Heart right ventricle (tissue), 16 donors: ENCODE data around the gene DLL4. TPM values are rescaled to one million over a fixed set of nuclear protein-coding genes. Genes with fewer than 3 reads are reported as not detected.

Experiments
- ATAC-seq, 8 donors: fragments of 200-7000 bp; cut with Tn5 transposase; one replicate each; pipeline ENCODE4 v1.9.1; 2020; ENCODE audit warnings: mild to moderate bottlenecking in 8 of 8, moderate library complexity in 8 of 8, moderate number of reproducible peaks in 1 of 8
- DNase-seq, 2 donors: peaks; one replicate each; pipeline ENCODE4 v3.0.0-alpha.2; 2020
- H3K27ac ChIP-seq, 10 donors: fragments of 200-600 bp; sonication (generic) in 2 of 10; one replicate each; pipeline versions ENCODE4 v1.5.0 to v1.8.0; 2020 to 2022; ENCODE audit warnings: mild to moderate bottlenecking in 3 of 10
- H3K27me3 ChIP-seq, 7 donors: fragments of 200-600 bp; one replicate each; pipeline ENCODE4 v1.8.0; 2021 to 2022; ENCODE audit warnings: mild to moderate bottlenecking in 2 of 7
- H3K36me3 ChIP-seq, 9 donors: fragments of 200-600 bp; sonication (generic) in 1 of 9; one replicate each; pipeline versions ENCODE4 v1.5.0 to v1.8.0; 2020 to 2022; ENCODE audit warnings: mild to moderate bottlenecking in 2 of 9
- H3K4me1 ChIP-seq, 9 donors: fragments of 200-600 bp; sonication (generic) in 1 of 9; one replicate each; pipeline versions ENCODE4 v1.5.0 to v1.8.0; 2020 to 2022; ENCODE audit warnings: mild to moderate bottlenecking in 4 of 9
- H3K4me3 ChIP-seq, 10 donors: fragments of 200-600 bp; sonication (generic) in 2 of 10; one replicate each; pipeline versions ENCODE4 v1.5.0 to v1.8.0; 2020 to 2022; ENCODE audit warnings: mild to moderate bottlenecking in 7 of 10, moderate library complexity in 2 of 10
- H3K9me3 ChIP-seq, 11 donors: fragments of 200-600 bp in 10 of 11; sonication (generic) in 2 of 11; one replicate each; pipeline versions ENCODE4 v1.5.0 to v1.8.0; 2013 to 2022; ENCODE audit warnings: mild to moderate bottlenecking in 2 of 11, control low read depth in 1 of 11, moderate library complexity in 1 of 11
- WGBS, 2 donors: extraction: QIAGEN DNeasy Blood & Tissue Kit; methylation state at CpG; one replicate each; pipeline ENCODE4 v1.1.7; 2013; ENCODE audit warnings: inconsistent platforms in 1 of 2; 5-methylcytosine and 5-hydroxymethylcytosine counted together
- intact Hi-C, 10 donors: fragments of 100-400 bp; cut with DNase I; formaldehyde crosslinking; loops; one replicate each; pipeline versions ENCODE4 v1.11.1 to v1.14.2; 2022
- polyA plus RNA-seq, 2 donors: library from polyadenylated mRNA; stranded (reverse); fragments of 200-250 nt; gene quantifications; one replicate each; pipeline ENCODE4 v1.2.3, GENCODE V29; 2013
- total RNA-seq, 10 donors: library from RNA; stranded (reverse); fragmentation: NEBNext Ultra II Directional in 3 of 10; extraction: Animal tissue kit (Norgen Biotek cat#: 25700) in 3 of 10; gene quantifications; one replicate each; pipeline versions ENCODE4 v1.2.1 to v1.2.4, GENCODE V29; 2021 to 2023
- TF ChIP-seq, protein P1 (sequence below), 9 donors: fragments of 200-600 bp; sonication (generic) in 2 of 9; IDR thresholded peaks; one replicate each; pipeline versions ENCODE4 v1.5.0 to v1.8.0; 2021 to 2022; ENCODE audit warnings: antibody characterized with exemption in 9 of 9, mild to moderate bottlenecking in 5 of 9, moderate library complexity in 1 of 9
- donor health status: Arrhythmogenic right ventricular cardiomyopathy.
- donor health status: ischemic (EF 13 %, LVEDD 7.1; RV severe dilation, severe dysfunction).
- donor health status: healthy with polysubstance abuse.
- donor health status: DM: no; HTN: yes; CAD: no.
- donor health status: DM: no; HTN: no; CAD: no.
- donor health status: ischemic (EF 25% LVEDD 6.9; RV normal size, moderate dysfunction).
- donor health status: ischemic (EF 25% LVEDD 5.7; RV mildly dilated, moderate dysfunction).
- donor health status: healthy.
- donor health status: DM: yes; HTN: yes; CAD: no.
- donor health status: Ischemic cardiomyopathy.
- donor health status: ischemic (EF 35%, LVEDD 5.7; RV mildly dilated, moderate dysfunction).
- donor health status: nonischemic (EF 11% LVEDD 7.7; RV severe dilation, severe dysfunction).
- donor health status: DM: yes; HTN: yes; CAD: no.
- donor health status: PGD.
- donor health status: ischemic (EF 29% LVEDD 5.4; RV normal size, mild dysfunction).
- donor health status: nonischemic (EF 23%, LVEDD 6.1; RV moderate dilation, normal function).

Gene DLL4
- total and polyA plus RNA-seq, 12 donors, result 6.5 to 24.8 (median 14.0) TPM

DNA sequence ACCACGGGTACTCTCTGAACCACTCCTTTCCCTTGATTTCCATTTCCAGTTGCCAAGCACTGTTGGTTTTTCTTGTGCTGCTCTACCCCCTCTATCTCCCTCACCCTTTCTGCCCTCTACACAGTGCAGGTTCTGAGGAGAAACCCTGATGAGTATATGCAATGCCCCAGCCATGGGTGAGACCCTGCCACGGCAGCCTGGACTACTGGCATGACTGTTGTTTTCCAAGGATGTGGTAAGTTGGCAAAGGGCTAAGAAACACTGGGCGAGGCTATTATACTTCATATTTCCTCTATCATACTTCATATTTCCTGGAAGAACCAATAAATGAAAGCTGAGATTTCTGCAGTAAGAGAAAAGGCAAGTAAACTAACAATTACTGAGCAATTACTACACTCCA, 52.0 kb downstream of the DLL4 start:
- TF ChIP-seq, protein P1, sequence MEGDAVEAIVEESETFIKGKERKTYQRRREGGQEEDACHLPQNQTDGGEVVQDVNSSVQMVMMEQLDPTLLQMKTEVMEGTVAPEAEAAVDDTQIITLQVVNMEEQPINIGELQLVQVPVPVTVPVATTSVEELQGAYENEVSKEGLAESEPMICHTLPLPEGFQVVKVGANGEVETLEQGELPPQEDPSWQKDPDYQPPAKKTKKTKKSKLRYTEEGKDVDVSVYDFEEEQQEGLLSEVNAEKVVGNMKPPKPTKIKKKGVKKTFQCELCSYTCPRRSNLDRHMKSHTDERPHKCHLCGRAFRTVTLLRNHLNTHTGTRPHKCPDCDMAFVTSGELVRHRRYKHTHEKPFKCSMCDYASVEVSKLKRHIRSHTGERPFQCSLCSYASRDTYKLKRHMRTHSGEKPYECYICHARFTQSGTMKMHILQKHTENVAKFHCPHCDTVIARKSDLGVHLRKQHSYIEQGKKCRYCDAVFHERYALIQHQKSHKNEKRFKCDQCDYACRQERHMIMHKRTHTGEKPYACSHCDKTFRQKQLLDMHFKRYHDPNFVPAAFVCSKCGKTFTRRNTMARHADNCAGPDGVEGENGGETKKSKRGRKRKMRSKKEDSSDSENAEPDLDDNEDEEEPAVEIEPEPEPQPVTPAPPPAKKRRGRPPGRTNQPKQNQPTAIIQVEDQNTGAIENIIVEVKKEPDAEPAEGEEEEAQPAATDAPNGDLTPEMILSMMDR (IDR thresholded peaks at IDR 0.05), result no peak
- Histone ChIP-seq H3K27me3 (no peaks in the 10 kb centered on the region), H3K27ac (no peak overlapping the region), H3K36me3 (peaks cover 0 to 100% (median 62%) of the 10 kb centered on the region in 9 donors), H3K4me1 (peaks cover 0 to 16% (median 0%) of the 10 kb centered on the region in 9 donors), H3K4me3 (no peak overlapping the region), H3K9me3 (no peaks in the 10 kb centered on the region)
- 74 to 86% methylated on average over 3 of the region's 3 CpGs for WGBS, 2 donors
- intact Hi-C loops, result loop anchor here in 1 of 10 donors (5.0 kb wide), 1 partner anchor 39 kb away; no protein-coding TSS in a partner anchor
- DNase-seq (no peak), ATAC-seq (no peak)

DNA sequence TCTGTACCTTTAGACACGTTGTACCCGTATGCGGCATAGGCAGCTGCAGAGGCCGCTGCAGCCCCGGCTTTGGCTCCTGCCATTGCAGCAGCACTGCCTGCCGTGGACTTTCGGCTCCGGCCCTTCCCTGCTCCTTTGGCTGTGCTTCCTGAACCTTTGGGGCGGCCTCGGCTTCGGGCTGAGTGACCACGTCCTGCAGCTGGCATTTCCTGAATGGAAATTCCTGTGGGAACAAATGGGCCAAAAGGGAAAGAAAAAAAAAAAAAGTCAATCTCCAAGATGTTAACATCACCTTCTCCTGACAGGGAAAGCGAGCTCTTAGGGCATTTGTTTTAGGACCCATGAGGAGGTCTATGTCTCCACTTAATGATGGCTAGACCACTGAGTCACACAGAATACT, 53.7 kb downstream of the DLL4 start:
- TF ChIP-seq, protein P1 (IDR thresholded peaks at IDR 0.05), result no peak
- DNase-seq (peak in 1 of 2 donors; percentile 32), ATAC-seq (peak in 3 of 8 donors; percentile 41 to 60 (median 50))
- H3K36me3 ChIP-seq, result peaks cover 0 to 100% (median 73%) of the 10 kb centered on the region in 9 donors
- H3K27me3 ChIP-seq, result no peaks in the 10 kb centered on the region
- WGBS, 2 donors, result 63 to 72% methylated on average over 13 of the region's 13 CpGs
- intact Hi-C loops, result loop anchor here in 1 of 10 donors (5.0 kb wide), 1 partner anchor 41 kb away; no protein-coding TSS in a partner anchor
- H3K4me1 ChIP-seq, result peaks cover 0 to 16% (median 0%) of the 10 kb centered on the region in 9 donors
- H3K4me3 ChIP-seq, result no peak overlapping the region
- H3K9me3 ChIP-seq, result no peaks in the 10 kb centered on the region
- peak overlapping the region in 3 of 10 donors; percentile 13 to 34 (median 16) for H3K27ac ChIP-seq

- Histone ChIP-seq H3K27me3 (no peaks in the 10 kb centered on the region), H3K9me3 (no peaks in the 10 kb centered on the region), H3K27ac (no peak overlapping the region), H3K36me3 (peaks cover 0 to 100% (median 66%) of the 10 kb centered on the region in 9 donors), H3K4me3 (no peak overlapping the region), H3K4me1 (peaks cover 0 to 16% (median 0%) of the 10 kb centered on the region in 9 donors)
- no peak for ATAC-seq
- DNase-seq, result no peak
- intact Hi-C loops, result loop anchor here in 1 of 10 donors (5.0 kb wide), 1 partner anchor 42 kb away; no protein-coding TSS in a partner anchor
- TF ChIP-seq, protein P1 (IDR thresholded peaks at IDR 0.05), result no peak
- WGBS, 2 donors, result 94 to 95% methylated on average over 5 of the region's 5 CpGs
These were observed 55.3 kb downstream of the DLL4 start for GRCh38 chr15:40984406-40984805.

GRCh38 chr15:40984964-40985363, 55.8 kb downstream of the DLL4 start:
- WGBS, 2 donors, result 94 to 96% methylated on average over 4 of the region's 4 CpGs

More at GRCh38 chr15:40984964-40985363, 55.8 kb downstream of the DLL4 start:
- Histone ChIP-seq H3K9me3 (no peaks in the 10 kb centered on the region), H3K27ac (no peak overlapping the region), H3K36me3 (peaks cover 0 to 99% (median 60%) of the 10 kb centered on the region in 9 donors), H3K4me1 (peaks cover 0 to 16% (median 0%) of the 10 kb centered on the region in 9 donors), H3K4me3 (no peak overlapping the region), H3K27me3 (no peaks in the 10 kb centered on the region)
- TF ChIP-seq, protein P1 (IDR thresholded peaks at IDR 0.05), result no peak
- ATAC-seq (no peak), DNase-seq (no peak)
- intact Hi-C loops, result loop anchor here in 1 of 10 donors (5.0 kb wide), 1 partner anchor 43 kb away; no protein-coding TSS in a partner anchor
